OCI-LY7 (cell line): ENCODE results near the gene ESRP2. TPM values are rescaled to one million over a fixed set of nuclear protein-coding genes. Genes with fewer than 3 reads are reported as not detected.

Source experiments
- BruUV-seq: library from RNA; stranded (reverse); fragments of 400-500 nt; replicated peaks from 2 replicates; lab custom pipeline; 2021; lab: Mats Ljungman, UMichigan
- CTCF ChIA-PET: fragments of 300-600 bp; sonication (Branson Sonifier 250); formaldehyde crosslinking; loops from one replicate; lab custom pipeline; 2022; ENCODE audit warnings: antibody characterized with exemption; ENCODE audit not compliant: unreplicated experiment; lab: Charles Lee
- POLR2A ChIA-PET: fragments of 300-600 bp; sonication (Branson Sonifier 250); formaldehyde crosslinking; loops from one replicate; lab custom pipeline; 2022; ENCODE audit warnings: antibody characterized with exemption; lab: Charles Lee
- DNase-seq: peaks from one replicate; pipeline ENCODE4 v3.0.0-alpha.2; 2015; ENCODE audit warnings: low spot score
- H2AFZ ChIP-seq: fragments of 200-600 bp; sonication (generic), shearing (Covaris generic); 2 replicates; pipeline ENCODE4 v1.6.1; 2014; ENCODE audit warnings: mild to moderate bottlenecking, antibody characterized with exemption, low read length, moderate library complexity
- H3K27ac ChIP-seq: fragments of 200-600 bp; sonication (generic); 2 replicates; pipeline ENCODE4 v1.5.1; 2014; ENCODE audit warnings: mixed run types, low read depth, mild to moderate bottlenecking, moderate library complexity, low read length, inconsistent platforms; ENCODE audit not compliant: poor library complexity, severe bottlenecking
- H3K36me3 ChIP-seq: fragments of 200-600 bp; sonication (generic); 2 replicates; pipeline ENCODE4 v1.6.1; 2014; ENCODE audit warnings: mild to moderate bottlenecking, antibody characterized with exemption, low read length, moderate library complexity, mixed read lengths; ENCODE audit not compliant: insufficient read depth
- H3K4me1 ChIP-seq: fragments of 200-600 bp; sonication (generic); 2 replicates; pipeline ENCODE4 v1.5.1; 2014; ENCODE audit warnings: mild to moderate bottlenecking, low read length; ENCODE audit not compliant: insufficient read depth, poor library complexity, severe bottlenecking
- H3K4me2 ChIP-seq: fragments of 200-600 bp; sonication (generic); 2 replicates; pipeline ENCODE4 v1.6.1; 2014; ENCODE audit warnings: mild to moderate bottlenecking, low read length
- H3K4me3 ChIP-seq: fragments of 200-600 bp; sonication (generic); 2 replicates; pipeline ENCODE4 v1.5.1; 2014; ENCODE audit warnings: mild to moderate bottlenecking, low read depth, low read length; ENCODE audit not compliant: poor library complexity, severe bottlenecking
- H3K79me2 ChIP-seq: fragments of 200-600 bp; sonication (generic); 2 replicates; pipeline ENCODE4 v1.6.1; 2016; ENCODE audit warnings: low read depth, mild to moderate bottlenecking, low read length, moderate library complexity, mixed read lengths; ENCODE audit not compliant: insufficient read depth
- H3K9me2 ChIP-seq: fragments of 200-600 bp; sonication (generic); 2 replicates; pipeline ENCODE4 v1.6.1; 2016; ENCODE audit warnings: mild to moderate bottlenecking, low read length, mixed read lengths; ENCODE audit not compliant: insufficient read depth
- H3K9me3 ChIP-seq: fragments of 200-600 bp; sonication (generic); 2 replicates; pipeline ENCODE4 v1.6.1; 2014; ENCODE audit warnings: mild to moderate bottlenecking, mixed run types, low read length, mixed read lengths
- H4K20me1 ChIP-seq: fragments of 200-600 bp; sonication (generic); 2 replicates; pipeline ENCODE4 v1.6.1; 2014; ENCODE audit warnings: mild to moderate bottlenecking, antibody characterized with exemption, low read length, moderate library complexity, mixed read lengths; ENCODE audit not compliant: insufficient read depth
- EZH2phosphoT487 ChIP-seq: fragments of 200-600 bp; sonication (generic); IDR thresholded peaks from 2 replicates; pipeline ENCODE4 v1.6.1; 2018; ENCODE audit warnings: low read depth, borderline replicate concordance, mild to moderate bottlenecking, mixed run types, antibody characterized with exemption, low read length, moderate library complexity, mixed read lengths
- intact Hi-C: fragments of 100-400 bp; cut with micrococcal nuclease; formaldehyde crosslinking; loops from one replicate; pipeline ENCODE4 v1.10.0; 2022; ENCODE audit not compliant: unreplicated experiment
- total RNA-seq, 2 experiments: library from RNA; depleted of rRNA in 1 of 2; stranded (reverse); fragments of >200 nt in 1 of 2; shearing (Covaris generic) in 1 of 2; gene quantifications; 2 replicates each; pipeline ENCODE4 v1.2.3, GENCODE V29; 2014 to 2022
- TF ChIP-seq, protein P1 (sequence below): fragments of 200-600 bp; sonication (generic); conservative IDR thresholded peaks from 2 replicates; pipeline ENCODE4 v1.5.1; 2014; ENCODE audit warnings: mild to moderate bottlenecking, antibody characterized with exemption, low read length, moderate library complexity, mixed read lengths

ESRP2 gene
- total RNA-seq, 2 experiments from 2014 or later = not detected

DNA sequence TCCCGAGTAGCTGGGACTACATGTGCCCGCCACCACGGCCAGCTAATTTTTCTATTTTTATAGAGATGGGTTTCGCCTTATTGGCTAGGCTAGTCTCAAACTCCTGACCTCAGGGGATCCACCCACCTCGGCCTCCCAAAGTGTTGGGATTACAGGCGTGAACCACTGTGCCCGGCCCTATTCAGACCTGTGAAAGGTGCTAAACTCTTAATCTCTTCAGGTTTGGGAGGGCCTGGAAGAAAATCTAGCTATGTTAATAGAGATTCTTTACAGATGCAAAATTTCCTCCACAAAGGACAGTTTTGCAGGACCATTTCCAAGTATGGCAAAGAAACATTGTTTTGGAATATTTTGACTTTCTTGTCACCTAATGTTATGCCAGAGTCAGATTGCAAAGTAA, 6.2 kb upstream of the ESRP2 start:
- BruUV-seq = no TSS peak
- POLR2A ChIA-PET = interaction anchor here (0.7 to 1.4 kb wide), 4 partner anchors 13 to 1722 kb away, joined by 3 to 6 read pairs (median 4); no protein-coding TSS in a partner anchor
- intact Hi-C loops = no loop called here

DNA sequence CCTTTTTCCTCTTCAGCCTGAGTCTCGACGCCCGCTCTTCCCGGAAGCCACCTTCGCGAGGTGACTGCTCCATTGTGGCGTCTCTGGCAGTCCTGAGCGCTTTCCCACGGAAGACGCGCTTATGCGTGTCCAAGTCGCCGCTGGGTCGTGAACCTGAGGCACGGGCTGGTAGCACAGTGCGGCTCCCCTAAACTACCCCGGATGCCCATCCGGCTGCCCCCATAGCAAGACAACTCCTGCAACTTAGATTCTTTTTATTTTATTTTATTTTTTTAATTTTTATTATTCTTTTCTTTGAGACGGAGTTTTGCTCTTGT, 2.1 kb upstream of the ESRP2 start:
- H3K4me1 ChIP-seq = peaks cover 36% of the 10 kb centered on the region
- no peak overlapping the region for H3K27ac ChIP-seq
- H3K9me3 ChIP-seq = no peaks in the 10 kb centered on the region
- ChIA-PET CTCF (no interaction called here), POLR2A (interaction anchor here (0.5 to 0.6 kb wide), 2 partner anchors 165 to 1587 kb away, joined by 3 to 5 read pairs; no protein-coding TSS in a partner anchor)
- no TSS peak for BruUV-seq
- peak overlapping the region; percentile 77 for H3K4me2 ChIP-seq
- peak overlapping the region; percentile 60; the same call in 1 of the 2 replicates for H2AFZ ChIP-seq
- DNase-seq = no peak
- H4K20me1 ChIP-seq = no peaks in the 10 kb centered on the region
- intact Hi-C loops = no loop called here
- no peaks in the 10 kb centered on the region for H3K36me3 ChIP-seq
- TF ChIP-seq, protein P1, sequence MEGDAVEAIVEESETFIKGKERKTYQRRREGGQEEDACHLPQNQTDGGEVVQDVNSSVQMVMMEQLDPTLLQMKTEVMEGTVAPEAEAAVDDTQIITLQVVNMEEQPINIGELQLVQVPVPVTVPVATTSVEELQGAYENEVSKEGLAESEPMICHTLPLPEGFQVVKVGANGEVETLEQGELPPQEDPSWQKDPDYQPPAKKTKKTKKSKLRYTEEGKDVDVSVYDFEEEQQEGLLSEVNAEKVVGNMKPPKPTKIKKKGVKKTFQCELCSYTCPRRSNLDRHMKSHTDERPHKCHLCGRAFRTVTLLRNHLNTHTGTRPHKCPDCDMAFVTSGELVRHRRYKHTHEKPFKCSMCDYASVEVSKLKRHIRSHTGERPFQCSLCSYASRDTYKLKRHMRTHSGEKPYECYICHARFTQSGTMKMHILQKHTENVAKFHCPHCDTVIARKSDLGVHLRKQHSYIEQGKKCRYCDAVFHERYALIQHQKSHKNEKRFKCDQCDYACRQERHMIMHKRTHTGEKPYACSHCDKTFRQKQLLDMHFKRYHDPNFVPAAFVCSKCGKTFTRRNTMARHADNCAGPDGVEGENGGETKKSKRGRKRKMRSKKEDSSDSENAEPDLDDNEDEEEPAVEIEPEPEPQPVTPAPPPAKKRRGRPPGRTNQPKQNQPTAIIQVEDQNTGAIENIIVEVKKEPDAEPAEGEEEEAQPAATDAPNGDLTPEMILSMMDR = no peak
- no peak for TF ChIP-seq EZH2phosphoT487
- H3K9me2 ChIP-seq = no peaks in the 10 kb centered on the region
- H3K4me3 ChIP-seq = peak overlapping the region; percentile 65
- H3K79me2 ChIP-seq = no peaks in the 10 kb centered on the region

More for the DNA sequence above, 6.2 kb upstream of the ESRP2 start:
- Histone ChIP-seq H3K9me2 (no peaks in the 10 kb centered on the region), H3K4me3 (no peak overlapping the region), H3K4me2 (no peak overlapping the region), H3K4me1 (peaks cover 38% of the 10 kb centered on the region), H2AFZ (no peak overlapping the region), H3K27ac (no peak overlapping the region), H4K20me1 (no peaks in the 10 kb centered on the region), H3K79me2 (peaks cover 13% of the 10 kb centered on the region; the same call in 1 of the 2 replicates), H3K36me3 (no peaks in the 10 kb centered on the region), H3K9me3 (no peaks in the 10 kb centered on the region)
- TF ChIP-seq, protein P1 = no peak
- TF ChIP-seq EZH2phosphoT487 = no peak
- CTCF ChIA-PET = no interaction called here
- no peak for DNase-seq

DNA sequence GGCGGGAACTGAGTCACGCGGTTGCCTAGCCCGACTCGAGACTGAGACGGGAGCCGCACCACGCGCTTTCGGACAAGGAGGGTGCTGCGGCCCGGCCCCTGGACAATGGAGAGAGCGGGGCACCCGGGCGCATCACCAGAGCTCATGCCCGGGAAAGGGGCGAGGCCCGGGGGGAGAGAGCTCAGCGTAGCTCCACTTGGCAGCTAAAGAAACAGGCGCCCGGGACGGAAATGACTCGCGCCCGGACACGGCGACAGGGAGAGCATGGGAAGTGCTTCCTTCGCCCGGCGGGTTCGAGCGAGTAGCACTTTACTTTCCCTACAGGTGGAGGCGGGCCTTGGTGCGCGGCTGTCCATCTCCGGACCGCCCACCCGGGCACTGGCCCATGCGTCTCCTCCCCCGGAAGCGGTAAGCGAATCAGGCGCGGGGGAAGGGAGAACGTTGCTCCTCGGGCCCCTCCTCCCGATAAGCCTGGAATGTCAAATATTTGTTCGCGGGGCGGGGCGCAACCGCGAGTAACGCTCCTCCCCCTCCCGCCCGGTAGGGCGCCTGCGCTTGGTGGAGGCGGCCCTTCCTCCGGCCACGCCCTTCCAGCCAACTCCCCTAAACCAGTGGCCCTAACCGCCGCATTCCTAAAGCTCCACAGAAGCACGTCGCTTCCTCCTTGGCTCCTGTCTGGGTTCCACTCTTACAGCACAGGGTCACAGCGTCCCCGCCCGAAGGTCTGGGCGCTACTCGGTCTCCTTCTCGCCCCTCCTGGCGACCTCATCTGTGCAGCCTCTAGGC, 1.5 kb upstream of the ESRP2 start:
- Histone ChIP-seq H3K9me3 (no peaks in the 10 kb centered on the region), H2AFZ (peak overlapping the region; percentile 60; the same call in 1 of the 2 replicates), H4K20me1 (no peaks in the 10 kb centered on the region), H3K4me1 (peaks cover 36% of the 10 kb centered on the region), H3K9me2 (no peaks in the 10 kb centered on the region), H3K79me2 (no peaks in the 10 kb centered on the region), H3K4me2 (peak overlapping the region; percentile 77), H3K27ac (no peak overlapping the region), H3K4me3 (peak overlapping the region; percentile 65), H3K36me3 (no peaks in the 10 kb centered on the region)
- peak; percentile 87 for DNase-seq
- CTCF ChIA-PET = interaction anchor here (0.6 kb wide), 1 partner anchor 24 kb away, joined by 3 read pairs; no protein-coding TSS in a partner anchor
- POLR2A ChIA-PET = interaction anchor here (0.5 to 0.9 kb wide), 6 partner anchors 11 to 1588 kb away, joined by 3 to 6 read pairs (median 4); no protein-coding TSS in a partner anchor
- no TSS peak for BruUV-seq
- intact Hi-C loops = no loop called here
- TF ChIP-seq EZH2phosphoT487 = no peak
- TF ChIP-seq, protein P1 = no peak
